K562 (cell line): ENCODE data around the gene CFAP97D2. TPM values are rescaled to one million over a fixed set of nuclear protein-coding genes. Genes with fewer than 3 reads are reported as not detected.

Source experiments
- ATAC-seq: fragments of 200-7000 bp; cut with Tn5 transposase; 3 replicates; pipeline ENCODE4 v1.9.1; 2020; ENCODE audit warnings: moderate library complexity
- BruUV-seq: library from RNA; stranded (reverse); fragments of 400-500 nt; replicated peaks from 2 replicates; lab custom pipeline; 2021; lab: Mats Ljungman, UMichigan
- CTCF ChIA-PET: fragments of 300-600 bp; formaldehyde crosslinking; extraction: SDS; loops from one replicate; lab custom pipeline; 2021; ENCODE audit warnings: low intra/inter-chr PET ratio; lab: Yijun Ruan, JAX
- POLR2A ChIA-PET: fragments of 300-600, 350-650 bp; sonication (Branson Sonifier 250); formaldehyde crosslinking; extraction: SDS; loops from one replicate; lab custom pipeline; 2021; ENCODE audit warnings: antibody characterized with exemption, inconsistent platforms; lab: Yijun Ruan, JAX
- DNase-seq, 4 experiments: peaks; one replicate each; pipeline versions ENCODE4 v3.0.0 to v3.0.0-alpha.2; 2011 to 2018; ENCODE audit warnings: low spot score in 3 of 4, mixed read lengths in 3 of 4; ENCODE audit errors: extremely low read depth in 1 of 4
- FAIRE-seq: peaks from 2 replicates; lab custom pipeline; 2011; peaks lifted over from hg19 to GRCh38; lab: Jason Lieb, UNC
- H2AFZ ChIP-seq: 2 replicates; pipeline ENCODE4 v1.6.0; 2011; ENCODE audit warnings: low read depth, low read length, control low read depth, inconsistent platforms
- H3K27ac ChIP-seq: fragments of 200-600 bp; 3 replicates; pipeline ENCODE4 v1.8.0; 2011; ENCODE audit warnings: low read depth, mild to moderate bottlenecking, control low read depth, inconsistent platforms, low read length, moderate library complexity, mixed read lengths; ENCODE audit errors: extremely low read depth
- H3K27me3 ChIP-seq, 2 experiments: fragments of 300-600 bp in 1 of 2; 2 replicates in 1 of 2; 3 replicates in 1 of 2; pipeline versions ENCODE4 v1.6.0 to v1.8.0; 2011; ENCODE audit warnings: inconsistent platforms in 2 of 2, low read length in 2 of 2, mild to moderate bottlenecking in 1 of 2, mixed read lengths in 1 of 2, moderate library complexity in 1 of 2; ENCODE audit not compliant: control insufficient read depth in 2 of 2, insufficient read depth in 2 of 2
- H3K36me3 ChIP-seq: fragments of 300-600 bp; 3 replicates; pipeline ENCODE4 v1.8.0; 2011; ENCODE audit warnings: mild to moderate bottlenecking, low read length, inconsistent platforms; ENCODE audit not compliant: control insufficient read depth, insufficient read depth
- H3K4me1 ChIP-seq, 2 experiments: fragments of 200-600 bp in 1 of 2; replicated peaks in 1 of 2; 2 replicates in 1 of 2; 3 replicates in 1 of 2; pipeline versions ENCODE4 v1.5.1 to v1.8.0; 2011; ENCODE audit warnings: inconsistent platforms in 2 of 2, low read length in 2 of 2, mild to moderate bottlenecking in 1 of 2, mixed read lengths in 1 of 2, moderate library complexity in 1 of 2; ENCODE audit not compliant: control insufficient read depth in 2 of 2, insufficient read depth in 2 of 2
- H3K4me2 ChIP-seq: 2 replicates; pipeline ENCODE4 v1.6.1; 2011; ENCODE audit warnings: low read length, control low read depth, inconsistent platforms, mixed read lengths; ENCODE audit not compliant: insufficient read depth
- H3K4me3 ChIP-seq: fragments of 200-600 bp; sonication (generic), shearing (Covaris generic); 2 replicates; pipeline ENCODE4 v1.5.1; 2016; ENCODE audit warnings: control low read depth, inconsistent platforms
- H3K79me2 ChIP-seq: fragments of 200-600 bp; 3 replicates; pipeline ENCODE4 v1.8.0; 2011; ENCODE audit warnings: low read length, inconsistent platforms; ENCODE audit not compliant: control insufficient read depth, insufficient read depth
- H3K9ac ChIP-seq, 2 experiments: 2 replicates each; pipeline versions ENCODE4 v1.6.0 to v1.6.1; 2011; ENCODE audit warnings: low read depth in 2 of 2, low read length in 2 of 2, control low read depth in 1 of 2, inconsistent platforms in 1 of 2, mild to moderate bottlenecking in 1 of 2, mixed read lengths in 1 of 2; ENCODE audit not compliant: insufficient read depth in 1 of 2
- H3K9me1 ChIP-seq: one replicate; pipeline ENCODE4 v1.6.0; 2011; ENCODE audit warnings: inconsistent platforms, mild to moderate bottlenecking, low read length, moderate library complexity; ENCODE audit not compliant: control insufficient read depth, insufficient read depth
- H3K9me3 ChIP-seq: replicated peaks from 2 replicates; pipeline ENCODE4 v1.5.1; 2011; ENCODE audit warnings: low read depth, low read length, inconsistent platforms; ENCODE audit not compliant: control insufficient read depth, insufficient read depth
- H4K20me1 ChIP-seq: replicated peaks from 2 replicates; pipeline ENCODE4 v1.6.1; 2011; ENCODE audit warnings: low read length, inconsistent platforms, mixed read lengths; ENCODE audit not compliant: control insufficient read depth, insufficient read depth
- ARNT ChIP-seq, 2 experiments: fragments of 450-650 bp; IDR thresholded peaks; 2 replicates each; pipeline ENCODE4 v1.6.1; 2016; ENCODE audit warnings: mild to moderate bottlenecking in 1 of 2
- EGR1 ChIP-seq: fragments of 450-650 bp; conservative IDR thresholded peaks from 2 replicates; pipeline ENCODE4 v1.6.1; 2017; ENCODE audit warnings: mild to moderate bottlenecking
- SRSF1 ChIP-seq: fragments of 200-400 bp; formaldehyde crosslinking; IDR thresholded peaks from 2 replicates; pipeline ENCODE4 v1.6.1; 2017; ENCODE audit warnings: mild to moderate bottlenecking, low read depth, low read length, moderate library complexity
- WGBS: fragments of 100-300 bp; shearing (Covaris generic); methylation state at CpG from one replicate; pipeline ENCODE4 v1.1.6; 2016; ENCODE audit warnings: low coverage, mixed read lengths; ENCODE audit not compliant: insufficient coverage; ENCODE audit errors: missing lambda C conversion rate; 5-methylcytosine and 5-hydroxymethylcytosine counted together
- in situ Hi-C: fragments of 300-500 bp; cut with MboI; formaldehyde crosslinking; loops from 4 replicates; pipeline ENCODE4 v1.15.0; 2018; ENCODE audit warnings: inconsistent platforms, mixed read lengths
- intact Hi-C: fragments of 100-400 bp; cut with micrococcal nuclease; formaldehyde crosslinking; loops from 2 replicates; pipeline ENCODE4 v1.14.2; 2022
- polyA plus RNA-seq, 8 experiments: library from polyadenylated mRNA; depleted of rRNA in 4 of 8; stranded (reverse) in 5 of 8; unstranded in 3 of 8; fragments of >200 nt; fragmentation: Nextera tagmentation in 2 of 8; fragmentation: Illumina TruSeq in 1 of 8; extraction: Ambion mirVana in 2 of 8; extraction: Trizol in 1 of 8; gene quantifications; 2 replicates each; pipeline versions ENCODE4 v1.2.1 to v1.2.3, GENCODE V29; 2011 to 2014; ENCODE audit warnings: inconsistent platforms in 1 of 8, missing spikeins in 1 of 8
- total RNA-seq, 7 experiments: library from RNA; depleted of rRNA in 6 of 7; stranded (reverse); fragments of >200 nt in 6 of 7; fragmentation: Illumina TruSeq in 2 of 7; extraction: Trizol in 2 of 7; gene quantifications; 2 replicates each; pipeline versions ENCODE4 v1.2.1 to v1.2.3, GENCODE V29; 2011 to 2021; ENCODE audit warnings: low replicate concordance in 1 of 7

Gene CFAP97D2
- total and polyA plus RNA-seq, 9 of the 15 experiments (the other 6 are each of a cell fraction or from before 2014, with no cell fraction given) = not detected

GRCh38 chr13:114177245-114178010 is 1.6 kb upstream of the CFAP97D2 start:
- TF ChIP-seq ARNT (IDR thresholded peaks at IDR 0.05) (no peak), EGR1 (peak; percentile 57), SRSF1 (no peak)
- TF ChIP-seq, all 486 proteins: peak for 1
- 8% methylated on average over 10 of the region's 12 CpGs for WGBS
- CTCF ChIA-PET = no interaction called here

More at GRCh38 chr13:114177245-114178010, 1.6 kb upstream of the CFAP97D2 start:
- FAIRE-seq (no peak), ATAC-seq (no peak; the same call in 2 of the 3 replicates), DNase-seq (no peak)
- BruUV-seq = no TSS peak
- Histone ChIP-seq H3K4me3 (no peak overlapping the region), H3K9me1 (no peaks in the 10 kb centered on the region), H3K4me1 (peaks cover 0 to 9% of the 10 kb centered on the region in 2 experiments; a peak in 2 of 5 replicates), H3K79me2 (no peaks in the 10 kb centered on the region), H3K27ac (no peak overlapping the region), H3K36me3 (no peaks in the 10 kb centered on the region), H3K9ac (no peak overlapping the region), H3K9me3 (peaks cover 3% of the 10 kb centered on the region; the same call in 1 of the 2 replicates), H3K4me2 (no peak overlapping the region), H4K20me1 (no peaks in the 10 kb centered on the region), H3K27me3 (peaks cover 9 to 35% of the 10 kb centered on the region in 2 experiments; a peak in 3 of 5 replicates), H2AFZ (no peak overlapping the region)
- POLR2A ChIA-PET = interaction anchor here (0.7 kb wide), 1 partner anchor 971 kb away, joined by 3 read pairs; no protein-coding TSS in a partner anchor
- intact Hi-C loops = no loop called here
- in situ Hi-C loops = no loop called here
